ENCODE measurements around the gene PJA1.

- TF ChIP-seq CTCF (IDR thresholded peaks at IDR 0.05) (no peak), POLR2AphosphoS5 (IDR thresholded peaks at IDR 0.05) (no peak), POLR2A (IDR thresholded peaks at IDR 0.05) (no peak)
Measured at GRCh38 chrX:69140837-69141236, 24.4 kb downstream of the PJA1 start.

Data from prostate gland (tissue), 2 donors.